Right lobe of liver (tissue), 4 donors: ENCODE measurements around the gene PHYKPL.

Experiments
- CTCF ChIP-seq, 4 donors: fragments of 200-600 bp in 3 of 4; fragments of 450-650 bp in 1 of 4; IDR thresholded peaks; one replicate each; pipeline versions ENCODE4 v1.5.1 to v1.8.0; 2016 to 2022; ENCODE audit warnings: antibody characterized with exemption in 4 of 4, mild to moderate bottlenecking in 2 of 4
- POLR2A ChIP-seq: fragments of 450-650 bp; IDR thresholded peaks from one replicate; pipeline ENCODE4 v1.6.1; 2017; ENCODE audit warnings: antibody characterized with exemption, mild to moderate bottlenecking
- donor health status: DM: no; HTN: no; CAD: no.
- donor health status: DM: no; HTN: no; CAD: no.
- donor health status: DM: no; HTN: yes; CAD: no.

GRCh38 chr5:178279026-178279722 is 46.6 kb upstream of the PHYKPL start:
- no peak for TF ChIP-seq CTCF (IDR thresholded peaks at IDR 0.05)
- no peak for TF ChIP-seq POLR2A
